GM10266 (cell line): ENCODE measurements around the gene AREG.

ENCODE experiments used
- DNase-seq: peaks from one replicate; pipeline ENCODE4 v3.0.0; 2012; ENCODE audit errors: extremely low spot score
- CTCF ChIP-seq: IDR thresholded peaks from 2 replicates; pipeline ENCODE4 v1.5.1; 2012; ENCODE audit warnings: mild to moderate bottlenecking, low read depth; ENCODE audit not compliant: control insufficient read depth, insufficient read depth; ENCODE audit errors: missing control alignments

AREG gene

GRCh38 chr4:74453037-74453635 is 8.2 kb downstream of the AREG start:
- TF ChIP-seq CTCF = no peak
- no peak for DNase-seq

GRCh38 chr4:74453829-74454742 is 9.2 kb downstream of the AREG start:
- no peak for DNase-seq
- no peak for TF ChIP-seq CTCF

- no peak for TF ChIP-seq CTCF
- DNase-seq = no peak
Measured at GRCh38 chr4:74455361-74456055, 10.6 kb downstream of the AREG start.

GRCh38 chr4:74456056-74456744 is 11.3 kb downstream of the AREG start:
- TF ChIP-seq CTCF = no peak
- no peak for DNase-seq

GRCh38 chr4:74456849-74457395 is 12.0 kb downstream of the AREG start:
- no peak for DNase-seq
- TF ChIP-seq CTCF = no peak

- DNase-seq = no peak
- no peak for TF ChIP-seq CTCF
Measured at GRCh38 chr4:74460833-74461232, 15.9 kb downstream of the AREG start.
